Fibroblast of skin of left quadriceps (primary cell): ENCODE results near the gene CD7.

ENCODE experiments used
- DNase-seq, 2 experiments: peaks; one replicate each; pipeline ENCODE4 v3.0.0-alpha.2; 2013; ENCODE audit warnings: low read depth in 2 of 2

Gene CD7

DNA sequence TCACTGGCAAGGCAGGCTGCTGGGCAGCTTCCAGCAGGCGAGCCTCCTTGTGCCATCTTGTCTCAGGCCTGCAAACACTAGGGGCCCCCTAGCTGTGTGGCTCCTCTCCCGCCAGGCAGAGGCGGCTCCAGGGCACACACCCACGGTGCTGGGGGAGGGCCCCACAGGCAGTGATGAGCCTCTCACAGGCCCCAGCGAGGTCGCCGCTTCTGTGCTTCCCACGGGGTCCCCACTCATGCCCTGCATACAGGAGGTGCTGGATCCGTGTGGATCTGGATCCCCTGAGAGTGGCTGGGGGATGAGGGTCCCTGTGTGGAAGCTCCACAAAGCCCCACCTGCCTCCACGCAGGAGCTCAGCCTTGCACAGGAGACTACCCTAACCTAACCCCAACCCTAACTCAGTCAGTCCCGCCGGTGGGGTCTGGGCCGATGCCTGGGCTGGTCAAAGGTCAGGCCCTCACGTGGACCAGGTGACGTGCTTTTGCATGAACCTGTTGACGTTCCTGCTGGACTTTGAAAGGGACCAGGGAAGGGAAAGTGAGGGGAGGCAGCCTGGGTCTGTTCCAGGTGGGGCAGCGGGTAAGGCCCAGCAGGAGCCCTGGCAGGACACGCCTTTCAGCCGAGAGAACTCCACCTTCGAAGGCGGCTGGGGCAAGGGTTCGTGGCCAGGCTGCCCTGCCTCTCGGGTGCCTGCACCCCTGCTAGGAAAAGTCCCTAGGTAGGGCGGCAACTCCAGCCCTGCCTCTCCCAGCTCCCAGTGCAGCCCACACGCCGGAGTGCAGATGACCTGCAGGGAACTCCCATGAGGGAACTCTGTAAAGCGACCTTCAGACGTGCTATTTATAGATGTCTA lies 11.0 kb upstream of the CD7 start:
- DNase-seq = no peak

DNA sequence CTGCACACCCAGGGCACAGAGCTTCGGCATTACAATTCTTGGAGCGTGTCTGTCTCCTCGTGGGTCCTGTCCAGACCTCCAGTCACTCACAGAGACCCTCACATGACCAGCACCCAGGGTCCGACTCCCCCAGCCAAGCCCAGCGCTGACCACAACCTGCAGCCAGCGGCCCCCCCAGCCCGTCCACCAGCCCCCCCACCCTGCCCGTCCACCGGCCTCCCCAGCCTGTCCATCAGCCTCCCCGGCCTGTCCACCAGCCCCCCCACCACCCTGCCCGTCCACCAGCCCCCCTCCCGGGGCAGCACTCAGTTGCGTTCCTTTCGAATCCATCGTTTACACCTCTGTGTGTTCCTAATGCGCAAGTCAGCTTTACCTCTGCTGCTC lies 10.3 kb upstream of the CD7 start:
- DNase-seq = no peak

DNA sequence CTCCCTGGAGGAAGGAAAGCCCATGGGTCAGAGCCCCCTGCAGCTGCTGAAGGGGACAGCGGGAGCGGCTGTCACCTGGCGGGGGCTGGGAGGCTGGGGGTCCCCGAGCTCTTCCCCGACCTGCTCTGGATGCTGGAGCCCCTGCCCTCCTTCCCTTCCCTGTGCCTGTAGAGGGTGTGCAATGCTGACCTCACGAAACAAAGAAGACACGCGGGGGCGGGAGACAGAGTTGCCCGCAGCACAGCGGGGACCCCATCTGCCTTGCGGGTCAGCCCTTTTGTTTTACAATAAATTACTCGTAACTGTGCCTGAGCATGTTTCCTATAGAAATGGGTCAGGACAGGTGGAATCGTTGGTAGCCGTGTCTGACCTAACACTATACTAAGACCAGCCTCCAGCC lies 9.9 kb upstream of the CD7 start:
- no peak for DNase-seq

DNA sequence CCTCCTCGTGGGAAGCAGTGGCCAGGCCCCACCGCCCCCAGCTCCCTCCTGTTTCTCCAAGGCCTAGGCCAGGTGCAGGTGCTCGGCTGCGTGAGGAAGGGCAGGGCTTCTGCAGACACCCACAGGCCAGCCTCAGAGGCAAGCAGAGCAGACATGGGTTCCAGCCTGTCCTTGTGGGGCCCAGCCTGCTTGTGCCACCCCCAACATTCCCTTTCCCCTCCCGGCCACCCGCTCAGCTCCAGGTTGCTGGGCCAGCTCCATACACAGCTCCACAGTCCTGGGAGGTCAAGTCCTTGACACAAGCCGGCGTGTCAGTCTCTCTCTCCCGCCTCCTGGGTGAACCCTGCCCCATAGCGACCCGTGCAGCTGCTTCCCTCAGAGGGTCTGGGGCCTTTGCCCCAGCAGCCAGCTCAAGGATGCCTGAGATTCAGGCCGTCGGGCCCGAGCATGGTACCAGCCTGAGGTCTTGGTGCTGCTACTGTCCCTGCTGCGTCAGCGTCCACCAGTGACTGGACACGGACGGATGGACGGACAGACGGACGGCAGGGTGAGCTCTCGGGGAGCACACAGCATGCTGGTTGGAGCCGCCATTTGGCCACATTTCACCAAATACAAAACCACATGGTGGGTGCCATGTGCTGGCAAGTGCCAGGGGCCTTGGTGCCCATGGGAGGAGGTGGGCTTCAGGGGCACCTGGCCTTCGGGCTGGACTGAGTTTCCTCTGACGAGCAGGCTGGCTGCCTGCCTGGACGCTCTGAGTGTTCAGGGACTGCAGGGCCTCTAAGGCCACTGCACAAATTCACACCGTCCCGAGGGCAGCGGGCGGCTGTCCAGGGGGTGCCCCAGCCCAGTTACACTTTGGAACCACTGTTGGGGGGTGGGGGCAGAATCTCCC lies 8.1 kb upstream of the CD7 start:
- DNase-seq = no peak

DNA sequence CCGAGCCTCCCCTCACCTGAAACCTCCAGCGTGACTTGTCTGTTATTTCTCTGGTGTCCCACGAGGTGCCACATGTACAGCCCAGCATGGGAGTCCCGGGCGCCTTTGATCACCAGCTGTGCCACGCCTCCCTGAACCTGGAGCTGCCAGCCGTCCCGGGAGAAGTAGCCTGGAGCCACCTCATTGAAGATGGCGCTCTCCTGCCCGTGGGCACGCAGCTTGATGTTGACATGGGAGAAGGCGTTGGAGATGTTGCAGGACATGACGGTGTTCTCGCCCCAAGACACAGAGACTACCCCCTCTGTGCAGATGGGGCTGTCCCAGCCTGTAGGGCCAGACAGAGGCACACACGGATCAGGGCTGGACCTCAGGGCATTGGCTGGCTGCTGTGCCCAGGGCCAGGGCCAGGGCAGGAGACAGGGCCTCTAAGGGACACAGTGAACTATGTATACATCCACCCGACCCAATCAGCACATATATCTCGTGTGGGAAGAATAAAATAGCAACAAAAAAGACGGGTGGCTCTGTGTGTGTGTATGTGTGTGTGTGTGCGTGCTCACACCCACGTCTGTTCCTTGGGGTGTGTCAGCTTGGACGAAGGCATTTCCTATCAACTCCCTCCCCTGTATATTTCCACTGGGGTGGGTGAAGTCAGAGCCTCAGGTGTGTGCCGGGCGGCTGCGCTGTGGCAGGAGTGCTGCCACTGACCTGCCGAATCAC lies 7.3 kb upstream of the CD7 start:
- no peak for DNase-seq

DNA sequence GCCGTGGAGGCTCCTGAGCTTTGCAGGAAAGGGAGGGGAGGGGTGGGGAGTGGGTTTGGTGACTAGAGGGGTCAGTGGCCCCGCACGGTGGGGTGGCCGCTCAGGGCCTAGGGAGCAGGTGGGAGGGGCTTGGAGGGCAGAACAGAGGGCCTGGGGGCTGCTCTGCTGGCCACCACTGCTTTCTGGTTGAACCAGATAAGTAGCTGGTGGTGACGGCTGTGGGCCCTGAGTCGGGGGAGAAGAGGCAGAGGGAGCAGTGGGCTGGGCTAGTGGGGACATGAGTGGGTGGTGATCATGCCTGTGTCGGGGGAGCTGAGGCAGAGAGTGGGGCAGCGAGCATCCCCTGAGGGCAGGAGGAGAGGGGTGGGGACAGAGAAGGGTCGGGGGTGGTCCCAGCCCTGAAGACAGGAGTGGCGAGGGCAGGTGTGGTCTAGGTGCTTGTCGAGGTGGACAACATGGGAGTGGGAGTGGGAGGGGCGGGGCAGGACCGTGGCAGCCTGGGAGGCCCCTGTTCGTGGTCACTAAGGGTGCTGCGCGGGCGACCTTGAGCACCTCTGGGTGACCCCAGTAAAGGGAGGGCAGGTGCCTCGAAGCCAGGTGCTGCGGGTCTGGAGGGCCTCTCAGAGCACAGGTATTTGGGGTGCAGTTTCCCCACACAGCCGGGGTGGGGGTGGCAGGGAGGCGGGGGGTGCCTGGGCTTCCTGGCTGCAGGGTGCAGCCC lies 6.3 kb upstream of the CD7 start:
- DNase-seq = no peak

DNA sequence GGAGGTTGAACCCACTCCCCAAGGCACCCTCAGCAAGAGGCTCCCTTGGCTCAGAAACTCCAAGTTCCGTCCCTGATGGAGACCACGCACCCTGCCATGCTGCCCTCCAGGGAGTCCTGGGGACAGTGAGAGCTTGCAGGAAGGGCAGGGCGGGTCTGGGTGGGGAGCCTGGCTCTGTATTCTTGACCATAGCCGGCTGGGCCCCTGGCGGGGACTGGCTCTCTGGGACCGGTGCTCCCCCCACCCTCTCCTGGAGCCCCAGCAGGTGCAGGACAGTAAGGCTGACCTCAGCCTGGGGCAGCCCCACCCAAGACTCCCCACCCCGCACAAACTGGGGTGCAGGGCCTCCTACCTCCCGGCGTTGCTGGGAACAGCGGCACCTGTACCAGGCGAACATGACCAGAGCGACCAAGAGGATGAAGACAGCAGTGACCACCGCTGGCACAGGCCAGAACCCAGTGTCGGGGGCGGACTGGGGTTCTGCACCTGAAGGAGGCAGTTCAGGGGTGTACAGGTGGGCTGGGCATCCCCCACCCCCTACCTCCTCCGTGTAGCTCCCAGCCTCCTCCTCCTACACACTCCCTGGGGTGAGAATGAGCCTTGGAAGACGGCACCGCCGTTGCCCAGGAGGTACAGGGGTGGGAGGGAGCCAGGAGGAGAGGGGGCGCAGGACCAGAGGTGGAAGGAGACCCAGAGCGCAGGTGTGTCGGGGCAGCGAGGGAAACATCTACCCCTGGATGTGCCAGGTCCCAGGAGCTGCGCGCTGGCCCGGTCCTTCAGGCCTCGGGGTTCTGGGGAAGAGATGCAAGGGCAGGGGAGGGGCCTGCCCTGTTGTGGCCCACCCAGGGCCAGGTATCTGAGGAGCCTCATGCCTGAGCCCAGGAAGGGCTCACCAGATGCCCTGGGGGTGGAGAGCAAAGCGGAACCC lies 5.4 kb upstream of the CD7 start:
- DNase-seq = no peak

DNA sequence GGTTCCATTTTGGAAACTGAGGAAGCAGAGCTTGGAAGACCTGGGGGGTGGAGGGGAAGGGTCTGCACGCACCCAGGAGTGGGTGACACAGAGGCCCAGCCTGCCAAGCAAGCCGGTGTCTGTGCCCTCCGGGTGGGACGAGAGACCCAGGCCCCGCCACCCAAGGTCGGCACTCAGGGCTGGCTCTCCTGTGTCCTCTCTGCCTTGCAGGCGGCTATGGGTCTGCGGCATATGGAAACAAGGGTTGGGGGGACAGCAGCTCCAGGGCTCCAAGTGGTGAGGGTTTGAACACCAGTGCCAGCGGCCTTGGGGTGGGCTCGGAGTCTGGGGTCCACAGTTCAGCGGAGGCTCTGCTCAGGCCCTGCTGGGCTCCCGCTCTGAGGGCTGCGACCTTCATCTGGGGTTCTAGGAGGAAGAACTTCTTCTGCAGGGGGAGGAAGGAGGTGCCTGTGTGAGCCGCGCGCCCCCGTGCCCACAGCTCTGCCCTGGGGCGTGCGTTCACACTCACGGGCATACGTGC lies 4.6 kb upstream of the CD7 start:
- DNase-seq = no peak

DNA sequence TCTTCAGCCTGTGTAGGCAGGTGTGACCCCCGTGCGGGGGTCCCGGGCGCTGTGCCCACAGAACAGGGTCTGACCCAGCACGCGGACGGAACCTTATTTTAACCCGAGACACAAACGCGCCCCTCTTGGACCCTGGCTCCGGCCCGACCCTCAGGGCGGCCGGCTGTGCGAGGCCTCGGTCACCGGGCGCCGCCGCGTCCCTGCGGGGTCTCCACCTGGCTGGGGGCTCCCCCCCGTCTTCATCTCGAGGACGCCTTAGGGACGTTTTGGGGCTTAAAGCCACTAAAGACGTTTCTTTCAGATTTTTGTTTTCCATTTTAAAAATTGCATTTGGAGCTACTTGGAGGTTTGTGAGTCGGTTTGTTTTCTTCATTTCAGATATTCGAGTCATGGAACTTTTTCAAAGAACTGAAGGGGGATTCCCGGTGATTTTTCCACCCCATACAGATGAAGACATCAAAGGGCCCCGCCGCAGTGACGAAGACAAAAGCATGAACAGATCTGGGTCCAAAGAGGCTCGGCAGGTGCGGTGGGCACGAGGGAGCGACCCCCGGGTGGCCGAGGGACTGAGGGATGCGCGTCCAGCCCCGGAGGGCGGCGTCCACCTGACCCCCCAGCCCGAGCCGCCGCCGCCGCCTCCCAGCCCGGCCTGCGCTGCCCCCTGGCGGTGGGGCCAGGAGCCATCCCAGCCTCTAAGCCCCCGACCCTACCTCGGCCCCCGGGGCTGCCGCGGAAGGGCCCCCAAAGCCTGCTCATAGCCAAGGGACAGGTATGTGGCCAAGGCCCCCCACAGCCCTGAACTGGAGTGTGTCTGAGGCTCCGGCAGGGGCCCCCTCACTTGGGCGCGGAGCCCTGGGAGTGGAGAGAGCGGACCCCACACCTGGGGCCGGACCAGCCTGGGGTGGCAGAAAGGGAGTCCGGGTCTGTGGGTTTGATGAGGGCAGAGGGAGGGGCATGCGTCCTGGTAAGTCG lies 3.8 kb upstream of the CD7 start:
- no peak for DNase-seq

DNA sequence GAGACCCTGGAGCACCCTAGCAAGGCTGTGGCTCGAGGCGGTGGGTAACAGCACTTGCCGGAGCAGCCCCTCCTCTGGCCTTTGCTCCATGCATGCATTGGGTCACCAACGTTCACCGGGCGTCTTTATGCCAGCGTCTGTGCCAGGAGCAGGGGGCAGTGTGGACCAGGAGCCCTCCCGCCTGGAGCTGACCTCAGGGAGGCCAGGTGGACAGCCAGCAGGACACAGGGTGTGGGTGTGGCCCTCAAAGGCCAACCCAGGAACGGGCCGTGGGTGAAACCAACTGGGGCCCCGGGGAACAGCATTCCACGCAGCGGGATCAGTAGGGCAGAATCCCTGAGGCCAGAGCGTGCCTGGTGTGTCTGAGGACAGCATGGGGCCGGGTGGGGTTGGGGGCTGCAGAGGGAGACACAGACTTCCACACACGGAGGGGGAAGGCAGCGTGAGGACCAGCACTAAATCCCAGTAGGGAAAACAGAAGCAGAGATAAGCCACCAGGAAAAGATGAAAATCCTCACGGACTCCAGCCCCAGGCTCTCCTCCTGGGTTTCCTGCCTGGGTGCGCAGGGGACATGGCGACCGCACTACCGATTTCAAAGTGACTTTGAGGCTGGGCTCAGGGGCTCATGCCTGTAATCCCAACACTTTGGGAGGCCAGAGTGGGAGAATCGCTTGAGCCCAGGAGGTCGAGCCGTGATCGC lies 2.9 kb upstream of the CD7 start:
- DNase-seq = no peak

DNA sequence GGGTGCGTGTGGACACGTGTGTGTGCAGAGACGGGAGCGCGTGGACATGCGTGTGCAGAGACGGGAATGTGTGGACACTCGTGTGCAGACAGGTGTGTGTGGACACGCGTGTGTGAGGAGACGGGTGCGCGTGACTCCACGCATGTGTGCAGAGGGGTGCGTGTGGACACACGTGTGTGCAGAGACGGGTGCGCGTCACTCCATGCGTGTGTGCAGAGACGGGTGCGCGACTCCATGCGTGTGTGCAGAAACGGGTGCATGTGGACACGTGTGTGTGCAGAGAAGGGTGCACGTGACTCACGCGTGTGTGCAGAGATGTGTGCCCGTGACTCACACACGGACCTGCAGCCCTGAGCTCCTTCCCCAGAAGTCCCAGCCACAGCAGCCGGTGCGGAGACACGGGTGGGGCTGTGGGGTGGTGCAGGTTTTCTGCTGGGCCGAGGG lies 2.2 kb upstream of the CD7 start:
- DNase-seq = no peak

DNA sequence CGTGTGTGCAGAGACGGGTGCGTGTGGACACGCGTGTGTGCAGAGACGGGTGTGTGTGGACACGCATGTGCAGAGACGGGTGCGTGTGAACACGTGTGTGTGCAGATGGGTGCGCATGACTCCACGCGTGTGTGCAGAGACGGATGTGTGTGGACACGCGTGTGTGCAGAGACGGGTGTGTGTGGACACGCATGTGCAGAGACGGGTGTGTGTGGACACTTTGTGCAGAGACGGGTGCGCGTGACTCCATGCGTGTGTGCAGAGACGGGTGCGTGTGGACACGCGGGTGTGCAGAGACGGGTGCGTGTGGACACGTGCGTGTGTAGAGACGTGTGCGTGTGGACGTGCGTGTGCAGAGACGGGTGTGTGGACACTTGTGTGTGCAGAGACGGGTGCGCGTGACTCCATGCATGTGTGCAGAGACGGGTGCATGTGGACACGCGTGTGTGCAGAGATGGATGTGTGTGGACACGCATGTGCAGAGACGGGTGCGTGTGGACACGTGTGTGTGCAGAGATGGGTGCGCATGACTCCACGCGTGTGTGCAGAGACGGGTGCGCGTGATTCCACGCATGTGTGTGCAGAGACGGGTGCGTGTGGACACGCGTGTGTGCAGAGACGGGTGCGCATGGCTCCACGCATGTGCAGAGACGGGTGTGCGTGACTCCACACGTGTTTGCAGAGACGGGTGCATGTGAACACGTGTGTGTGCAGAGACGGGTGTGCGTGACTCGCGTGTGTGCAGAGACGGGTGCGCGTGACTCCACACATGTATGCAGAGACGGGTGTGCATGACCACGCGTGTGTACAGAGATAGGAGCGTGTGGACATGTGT lies 1.6 kb upstream of the CD7 start:
- no peak for DNase-seq

DNA sequence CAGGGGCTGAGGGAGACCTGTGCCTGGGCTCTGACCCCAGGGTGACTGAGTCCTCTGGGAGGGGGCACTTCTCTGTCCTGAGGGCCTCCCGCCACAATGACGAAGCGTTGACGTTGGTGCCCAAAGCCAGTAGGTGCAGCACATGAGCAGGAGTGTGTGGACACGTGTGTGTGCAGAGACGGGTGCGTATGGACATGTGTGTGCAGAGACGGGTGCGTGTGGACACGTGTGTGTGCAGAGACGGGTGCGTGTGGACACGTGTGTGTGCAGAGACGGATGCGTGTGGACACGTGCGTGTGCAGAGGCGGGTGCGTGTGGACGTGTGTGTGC lies 726 bp upstream of the CD7 start:
- no peak for DNase-seq

DNA sequence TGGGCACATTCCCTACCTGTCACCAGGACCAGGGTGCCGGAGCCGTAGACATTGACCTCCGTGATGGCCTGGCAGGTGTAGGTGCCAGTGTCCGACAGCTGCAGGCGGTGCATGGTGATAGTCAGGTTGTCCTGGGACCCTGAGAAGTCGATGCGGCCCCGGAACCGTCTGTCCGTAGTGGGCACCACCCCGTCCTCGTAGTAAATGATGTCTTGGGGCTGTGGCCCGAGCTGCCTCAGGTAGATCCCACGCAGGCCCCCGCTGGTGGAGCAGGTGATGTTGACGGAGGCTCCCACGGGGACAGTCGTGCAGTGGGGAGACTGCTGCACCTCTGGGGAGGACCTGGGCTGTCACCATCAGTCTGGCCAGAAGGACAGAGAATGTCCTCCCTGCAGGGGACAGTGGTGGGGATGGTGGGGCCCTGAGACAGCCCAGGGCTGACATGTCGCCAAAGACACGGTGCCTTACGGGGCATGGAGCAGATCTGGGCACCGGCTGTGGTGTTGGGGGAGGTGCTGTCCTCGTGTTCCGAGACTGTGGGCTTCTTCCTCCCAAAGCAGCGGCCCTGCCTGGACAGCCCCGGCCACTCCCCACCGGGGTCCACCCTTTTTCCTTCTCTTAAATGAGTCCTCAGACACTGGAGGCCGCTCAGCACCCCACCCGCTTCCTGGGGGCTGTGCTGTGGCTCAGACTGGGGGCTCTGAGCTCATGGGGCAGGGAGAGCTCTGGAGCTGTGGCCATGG lies 586 bp downstream of the CD7 start:
- no peak for DNase-seq

DNA sequence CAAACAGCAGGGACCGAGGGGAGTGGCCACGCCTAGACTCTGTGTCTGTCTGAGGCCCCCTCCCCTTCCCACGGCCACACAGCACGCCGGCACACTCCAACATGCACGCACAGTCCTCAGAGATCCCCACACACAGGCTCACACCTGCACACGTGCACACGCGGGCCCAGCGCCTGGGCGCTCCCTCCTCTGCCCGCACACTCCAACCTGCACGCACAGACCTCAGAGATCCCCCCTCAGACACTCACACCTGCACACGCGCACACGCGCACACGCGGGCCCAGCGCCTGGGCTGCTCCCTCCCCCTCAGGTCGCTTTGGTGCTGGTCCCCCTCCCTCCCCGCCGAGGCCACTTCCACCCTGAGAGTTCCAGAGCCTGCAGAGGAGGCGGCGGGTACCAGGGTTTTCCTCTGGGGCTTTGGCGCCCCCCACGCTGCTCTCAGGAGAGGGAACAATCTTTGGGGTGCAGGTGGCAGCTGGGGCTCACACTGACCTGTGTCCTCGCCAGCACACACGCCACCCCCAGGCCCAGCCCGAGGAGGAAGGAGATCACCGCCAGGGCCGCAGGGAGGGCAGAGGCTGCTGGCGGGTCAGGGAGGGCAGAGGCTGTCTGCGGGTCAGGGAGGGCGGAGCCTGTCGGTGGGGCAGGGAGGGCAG lies 1.6 kb downstream of the CD7 start:
- DNase-seq = no peak
